Neuronal stem cell (in vitro differentiated cells): Measurements from ENCODE around the gene MYBBP1A.

Experiments used
- DNase-seq: peaks from one replicate; pipeline ENCODE4 v3.0.0-alpha.2; 2013; ENCODE audit warnings: low spot score
- H2AFZ ChIP-seq: one replicate; pipeline ENCODE4 v1.6.1; 2013; ENCODE audit warnings: mild to moderate bottlenecking, low read length, inconsistent platforms
- H2AK5ac ChIP-seq: 2 replicates; pipeline ENCODE4 v1.6.1; 2013; ENCODE audit warnings: low read depth, mild to moderate bottlenecking, inconsistent platforms, low read length, moderate library complexity, mixed read lengths
- H2BK120ac ChIP-seq: 2 replicates; pipeline ENCODE4 v1.6.1; 2013; ENCODE audit warnings: low read depth, mild to moderate bottlenecking, inconsistent platforms, low read length, moderate library complexity, mixed read lengths
- H2BK12ac ChIP-seq: one replicate; pipeline ENCODE4 v1.6.1; 2013; ENCODE audit warnings: low read length, inconsistent platforms
- H2BK15ac ChIP-seq: 2 replicates; pipeline ENCODE4 v1.6.1; 2013; ENCODE audit warnings: mild to moderate bottlenecking, low read length, inconsistent platforms, mixed read lengths
- H2BK5ac ChIP-seq: one replicate; pipeline ENCODE4 v1.6.1; 2013; ENCODE audit warnings: inconsistent platforms, mild to moderate bottlenecking, low read length, moderate library complexity
- H3K14ac ChIP-seq: one replicate; pipeline ENCODE4 v1.6.1; 2013; ENCODE audit warnings: low read length, inconsistent platforms
- H3K18ac ChIP-seq: 2 replicates; pipeline ENCODE4 v1.6.1; 2013; ENCODE audit warnings: low read length, inconsistent platforms
- H3K23ac ChIP-seq: 2 replicates; pipeline ENCODE4 v1.6.1; 2013; ENCODE audit warnings: low read depth, mild to moderate bottlenecking, mixed read lengths, low read length, inconsistent platforms; ENCODE audit not compliant: poor library complexity
- H3K27ac ChIP-seq: replicated peaks from 3 replicates; pipeline ENCODE4 v1.5.1; 2013; ENCODE audit warnings: low read length, inconsistent platforms
- H3K27me3 ChIP-seq, 3 experiments: 2 replicates each; pipeline ENCODE4 v1.6.1; 2013; ENCODE audit warnings: low read length in 3 of 3, mild to moderate bottlenecking in 2 of 3, inconsistent platforms in 1 of 3, low read depth in 1 of 3, mixed read lengths in 1 of 3, moderate library complexity in 1 of 3; ENCODE audit not compliant: control insufficient read depth in 3 of 3, insufficient read depth in 3 of 3
- H3K36me3 ChIP-seq, 2 donors: replicated peaks in 1 of 2; 2 replicates each; pipeline ENCODE4 v1.6.1; 2013; ENCODE audit warnings: low read length in 2 of 2; ENCODE audit not compliant: control insufficient read depth in 2 of 2, insufficient read depth in 2 of 2
- H3K4ac ChIP-seq: 2 replicates; pipeline ENCODE4 v1.6.1; 2013; ENCODE audit warnings: inconsistent platforms, mild to moderate bottlenecking, low read length, moderate library complexity
- H3K4me1 ChIP-seq, 2 donors: 1 replicate in 1 of 2; 2 replicates in 1 of 2; pipeline ENCODE4 v1.6.1; 2013; ENCODE audit warnings: low read length in 2 of 2, low read depth in 1 of 2; ENCODE audit not compliant: control insufficient read depth in 2 of 2, insufficient read depth in 1 of 2
- H3K4me2 ChIP-seq: one replicate; pipeline ENCODE4 v1.6.1; 2013; ENCODE audit warnings: mild to moderate bottlenecking, low read length, inconsistent platforms; ENCODE audit not compliant: insufficient read depth, poor library complexity, severe bottlenecking
- H3K4me3 ChIP-seq, 2 donors: 2 replicates each; pipeline ENCODE4 v1.5.1; 2013; ENCODE audit warnings: low read length in 2 of 2, mild to moderate bottlenecking in 2 of 2, inconsistent platforms in 1 of 2, moderate library complexity in 1 of 2
- H3K79me1 ChIP-seq: one replicate; pipeline ENCODE4 v1.6.1; 2013; ENCODE audit warnings: low read depth, mild to moderate bottlenecking, inconsistent platforms, low read length, moderate library complexity
- H3K9ac ChIP-seq: one replicate; pipeline ENCODE4 v1.6.1; 2013; ENCODE audit warnings: mild to moderate bottlenecking, low read depth, low read length, inconsistent platforms; ENCODE audit not compliant: poor library complexity
- H3K9me3 ChIP-seq, 2 donors: replicated peaks in 1 of 2; 2 replicates each; pipeline versions ENCODE3 to v1.6.1; 2013; ENCODE audit warnings: low read length in 2 of 2, mild to moderate bottlenecking in 2 of 2, inconsistent platforms in 1 of 2, low read depth in 1 of 2, mixed read lengths in 1 of 2, moderate library complexity in 1 of 2; ENCODE audit not compliant: control insufficient read depth in 2 of 2, insufficient read depth in 1 of 2
- H4K8ac ChIP-seq: one replicate; pipeline ENCODE4 v1.6.1; 2013; ENCODE audit warnings: low read depth, mild to moderate bottlenecking, inconsistent platforms, low read length, moderate library complexity
- H4K91ac ChIP-seq: one replicate; pipeline ENCODE4 v1.6.1; 2013; ENCODE audit warnings: low read length, low read depth, mild to moderate bottlenecking, inconsistent platforms; ENCODE audit not compliant: poor library complexity
- WGBS, 2 donors: extraction: QIAGEN DNeasy Blood & Tissue Kit; methylation state at CpG; one replicate each; pipeline ENCODE4 v1.1.7; 2013; ENCODE audit warnings: missing lambda C conversion rate in 2 of 2, mixed read lengths in 1 of 2; ENCODE audit not compliant: insufficient read length in 2 of 2, insufficient replicate concordance in 1 of 2; ENCODE audit errors: extremely low coverage in 2 of 2; 5-methylcytosine and 5-hydroxymethylcytosine counted together

The MYBBP1A gene

GRCh38 chr17:4533523-4534504 lies 21.4 kb downstream of the MYBBP1A start:
- Histone ChIP-seq H3K4me1 (peaks cover 10 to 20% of the 10 kb centered on the region in 2 donors), H2BK15ac (peak overlapping the region; percentile 100), H2BK12ac (peak overlapping the region; percentile 42), H2AFZ (peak overlapping the region; percentile 68), H2BK120ac (peak overlapping the region; percentile 2), H3K23ac (peak overlapping the region; percentile 68), H3K27me3 (peaks cover 0 to 3% (median 0%) of the 10 kb centered on the region in 3 experiments), H3K36me3 (peaks cover 8 to 13% of the 10 kb centered on the region in 2 donors), H4K91ac (no peak overlapping the region), H3K27ac (no peak overlapping the region), H3K18ac (peak overlapping the region; percentile 94), H4K8ac (no peak overlapping the region), H3K14ac (peak overlapping the region; percentile 82), H3K79me1 (peaks cover 9% of the 10 kb centered on the region), H2BK5ac (peak overlapping the region; percentile 29), H3K4me2 (no peak overlapping the region), H3K4me3 (no peak overlapping the region), H2AK5ac (peak overlapping the region; percentile 95), H3K4ac (no peak overlapping the region), H3K9ac (peak overlapping the region; percentile 79), H3K9me3 (no peaks in the 10 kb centered on the region)
- no peak for DNase-seq
- WGBS, 2 donors: no CpG with 5 or more reads among the region's 23 CpGs

- H3K23ac ChIP-seq: peak overlapping the region; percentile 68
- H3K4me3 ChIP-seq: no peak overlapping the region
- H3K9ac ChIP-seq: peak overlapping the region; percentile 74
- peaks cover 7% of the 10 kb centered on the region for H3K79me1 ChIP-seq
- H4K8ac ChIP-seq: no peak overlapping the region
- peak overlapping the region; percentile 100 for H2BK15ac ChIP-seq
- peaks cover 0 to 3% (median 0%) of the 10 kb centered on the region in 3 experiments for H3K27me3 ChIP-seq
- no CpG with 5 or more reads among the region's 33 CpGs for WGBS, 2 donors
- no peak overlapping the region for H3K4me2 ChIP-seq
- H3K4me1 ChIP-seq: peaks cover 10 to 20% of the 10 kb centered on the region in 2 donors
- no peak overlapping the region for H3K14ac ChIP-seq
- H3K36me3 ChIP-seq: peaks cover 6% of the 10 kb centered on the region in 2 donors
- no peak overlapping the region for H2AFZ ChIP-seq
- H2BK5ac ChIP-seq: peak overlapping the region; percentile 29
- no peak for DNase-seq
- H3K4ac ChIP-seq: no peak overlapping the region
- peak overlapping the region; percentile 85 for H4K91ac ChIP-seq
- H3K27ac ChIP-seq: no peak overlapping the region
- no peak overlapping the region for H2BK12ac ChIP-seq
- H3K18ac ChIP-seq: peak overlapping the region; percentile 72
- H3K9me3 ChIP-seq: no peaks in the 10 kb centered on the region
- H2AK5ac ChIP-seq: peak overlapping the region; percentile 95
- H2BK120ac ChIP-seq: peak overlapping the region; percentile 2
These were observed 22.2 kb downstream of the MYBBP1A start for GRCh38 chr17:4532860-4533522.

- WGBS, 2 donors: no CpG with 5 or more reads among the region's 17 CpGs
- Histone ChIP-seq H3K23ac (no peak overlapping the region), H3K4me2 (no peak overlapping the region), H2BK120ac (no peak overlapping the region), H4K8ac (no peak overlapping the region), H3K18ac (no peak overlapping the region), H2AFZ (no peak overlapping the region), H3K27ac (no peak overlapping the region), H3K9ac (no peak overlapping the region), H3K27me3 (peaks cover 0 to 8% (median 0%) of the 10 kb centered on the region in 3 experiments), H3K9me3 (no peaks in the 10 kb centered on the region), H2BK5ac (peak overlapping the region; percentile 39), H2BK12ac (no peak overlapping the region), H3K14ac (no peak overlapping the region), H4K91ac (no peak overlapping the region), H3K4me3 (no peak overlapping the region), H3K4me1 (peaks cover 10 to 20% of the 10 kb centered on the region in 2 donors), H3K79me1 (peaks cover 3% of the 10 kb centered on the region), H3K4ac (no peak overlapping the region), H2BK15ac (peak overlapping the region; percentile 67), H3K36me3 (no peaks in the 10 kb centered on the region), H2AK5ac (peak overlapping the region; percentile 10)
- no peak for DNase-seq
These were observed 23.0 kb downstream of the MYBBP1A start for GRCh38 chr17:4531988-4532736.
